HepG2 (cell line): ENCODE results near the gene WDR48. TPM values are rescaled to one million over a fixed set of nuclear protein-coding genes. Genes with fewer than 3 reads are reported as not detected.

Source experiments
- ELF3 ChIP-seq: IDR thresholded peaks from 2 replicates; pipeline ENCODE4 v1.6.1; 2016; ENCODE audit warnings: missing genetic modification reagents, missing compliant biosample characterization
- FOXP1 ChIP-seq, 2 experiments: fragments of 450-650 bp in 1 of 2; IDR thresholded peaks; 2 replicates each; pipeline ENCODE4 v1.6.1; 2017 to 2018; ENCODE audit warnings: antibody characterized with exemption in 1 of 2
- HOXA7 ChIP-seq: sonication (generic); formaldehyde crosslinking; IDR thresholded peaks from 2 replicates; pipeline ENCODE4 v1.8.1; 2022; ENCODE audit warnings: mild to moderate bottlenecking, missing genetic modification reagents, moderate library complexity
- ISL2 ChIP-seq: sonication (generic); formaldehyde crosslinking; IDR thresholded peaks from 2 replicates; pipeline ENCODE4 v1.5.0; 2020; ENCODE audit warnings: missing genetic modification reagents
- MEF2D ChIP-seq: sonication (generic); formaldehyde crosslinking; IDR thresholded peaks from 2 replicates; pipeline ENCODE4 v1.5.1; 2020; ENCODE audit warnings: mild to moderate bottlenecking, missing genetic modification reagents
- NR1H2 ChIP-seq: sonication (generic); formaldehyde crosslinking; IDR thresholded peaks from 2 replicates; pipeline ENCODE4 v1.8.1; 2022; ENCODE audit warnings: low read depth, missing genetic modification reagents, borderline replicate concordance
- PATZ1 ChIP-seq: sonication (generic); formaldehyde crosslinking; IDR thresholded peaks from 2 replicates; pipeline ENCODE4 v1.4.0; 2020; ENCODE audit warnings: missing genetic modification reagents
- PHF20 ChIP-seq: sonication (generic); formaldehyde crosslinking; IDR thresholded peaks from 2 replicates; pipeline ENCODE4 v1.5.0; 2020; ENCODE audit warnings: mild to moderate bottlenecking, missing genetic modification reagents
- POLR2AphosphoS2 ChIP-seq: IDR thresholded peaks from 2 replicates; pipeline ENCODE4 v1.6.1; 2011; ENCODE audit warnings: low read depth, low read length, improper control_type of control experiment
- RFX3 ChIP-seq: IDR thresholded peaks from 2 replicates; pipeline ENCODE4 v1.6.1; 2016; ENCODE audit warnings: missing biosample characterization, missing genetic modification reagents
- SOX5 ChIP-seq: IDR thresholded peaks from 2 replicates; pipeline ENCODE4 v1.6.1; 2016; ENCODE audit warnings: borderline replicate concordance
- SP2 ChIP-seq: sonication (generic); formaldehyde crosslinking; IDR thresholded peaks from 2 replicates; pipeline ENCODE4 v1.5.1; 2020; ENCODE audit warnings: mild to moderate bottlenecking, missing genetic modification reagents
- TARDBP ChIP-seq: sonication (generic); formaldehyde crosslinking; IDR thresholded peaks from 2 replicates; pipeline ENCODE4 v1.8.0; 2022; ENCODE audit warnings: mild to moderate bottlenecking, missing genetic modification reagents
- TEAD2 ChIP-seq: sonication (generic); formaldehyde crosslinking; IDR thresholded peaks from 2 replicates; pipeline ENCODE4 v1.9.0; 2021; ENCODE audit warnings: missing genetic modification reagents
- ZBTB20 ChIP-seq: sonication (generic); formaldehyde crosslinking; IDR thresholded peaks from 2 replicates; pipeline ENCODE4 v1.8.1; 2023; ENCODE audit warnings: missing genetic modification reagents, low read depth, mild to moderate bottlenecking, borderline replicate concordance
- ZBTB43 ChIP-seq: sonication (generic); formaldehyde crosslinking; conservative IDR thresholded peaks from 2 replicates; pipeline ENCODE4 v1.4.0; 2020; ENCODE audit warnings: missing genetic modification reagents
- ZFP36L2 ChIP-seq: sonication (generic); formaldehyde crosslinking; IDR thresholded peaks from 2 replicates; pipeline ENCODE4 v1.4.0; 2020; ENCODE audit warnings: missing genetic modification reagents
- ZNF264 ChIP-seq: sonication (generic); formaldehyde crosslinking; IDR thresholded peaks from 2 replicates; pipeline ENCODE4 v1.4.0; 2020; ENCODE audit warnings: missing genetic modification reagents
- ZNF274 ChIP-seq: sonication (generic); formaldehyde crosslinking; IDR thresholded peaks from 2 replicates; pipeline ENCODE4 v1.5.1; 2020; ENCODE audit warnings: mild to moderate bottlenecking, missing genetic modification reagents
- ZNF292 ChIP-seq: sonication (generic); formaldehyde crosslinking; IDR thresholded peaks from 2 replicates; pipeline ENCODE4 v1.8.1; 2022; ENCODE audit warnings: mild to moderate bottlenecking, low read depth, missing genetic modification reagents, borderline replicate concordance
- ZNF430 ChIP-seq: sonication (generic); formaldehyde crosslinking; IDR thresholded peaks from 2 replicates; pipeline ENCODE4 v1.9.0; 2021; ENCODE audit warnings: mild to moderate bottlenecking, missing genetic modification reagents
- ZNF460 ChIP-seq: sonication (generic); formaldehyde crosslinking; IDR thresholded peaks from 2 replicates; pipeline ENCODE4 v1.5.1; 2020; ENCODE audit warnings: missing genetic modification reagents, mild to moderate bottlenecking, borderline replicate concordance
- ZNF570 ChIP-seq: sonication (generic); formaldehyde crosslinking; IDR thresholded peaks from 2 replicates; pipeline ENCODE4 v1.4.0; 2020; ENCODE audit warnings: mild to moderate bottlenecking, missing genetic modification reagents, borderline replicate concordance
- ZNF619 ChIP-seq: sonication (generic); formaldehyde crosslinking; IDR thresholded peaks from 2 replicates; pipeline ENCODE4 v1.4.0; 2020; ENCODE audit warnings: mild to moderate bottlenecking, missing genetic modification reagents
- ZNF709 ChIP-seq: sonication (generic); formaldehyde crosslinking; IDR thresholded peaks from 2 replicates; pipeline ENCODE4 v1.5.0; 2020; ENCODE audit warnings: mild to moderate bottlenecking, missing genetic modification reagents
- ZNF792 ChIP-seq: IDR thresholded peaks from 2 replicates; pipeline ENCODE4 v1.6.1; 2016
- ZNF816 ChIP-seq: sonication (generic); formaldehyde crosslinking; IDR thresholded peaks from 2 replicates; pipeline ENCODE4 v1.8.0; 2022; ENCODE audit warnings: missing genetic modification reagents, mild to moderate bottlenecking, borderline replicate concordance
- polyA plus RNA-seq, 8 experiments: library from polyadenylated mRNA; depleted of rRNA in 3 of 8; stranded (reverse) in 7 of 8; unstranded in 1 of 8; fragments of >200 nt; fragmentation: Illumina TruSeq in 4 of 8; extraction: Trizol in 4 of 8; gene quantifications; 2 replicates each; pipeline versions ENCODE4 v1.2.1 to v1.2.3, GENCODE V29; 2011 to 2016; ENCODE audit warnings: low read depth in 4 of 8, missing spikeins in 1 of 8, mixed read lengths in 1 of 8; ENCODE audit not compliant: insufficient read depth in 1 of 8
- total RNA-seq, 5 experiments: library from RNA; depleted of rRNA; stranded (reverse); fragments of >200 nt; fragmentation: Illumina TruSeq; extraction: Trizol; gene quantifications; 2 replicates each; pipeline ENCODE4 v1.2.3, GENCODE V29; 2016; ENCODE audit warnings: low read depth in 1 of 5
- TF ChIP-seq, protein P1 (sequence below): sonication (generic); formaldehyde crosslinking; IDR thresholded peaks from 2 replicates; pipeline ENCODE4 v1.4.0; 2020; ENCODE audit warnings: missing genetic modification reagents
- TF ChIP-seq, protein P2 (sequence below): sonication (generic); formaldehyde crosslinking; IDR thresholded peaks from 2 replicates; pipeline ENCODE4 v1.8.1; 2023; ENCODE audit warnings: mild to moderate bottlenecking, missing genetic modification reagents, borderline replicate concordance

Gene WDR48
- total and polyA plus RNA-seq, 2 of the 13 experiments (the other 11 are each of a cell fraction or from before 2014, with no cell fraction given), result 29.2 to 31.2 TPM

DNA sequence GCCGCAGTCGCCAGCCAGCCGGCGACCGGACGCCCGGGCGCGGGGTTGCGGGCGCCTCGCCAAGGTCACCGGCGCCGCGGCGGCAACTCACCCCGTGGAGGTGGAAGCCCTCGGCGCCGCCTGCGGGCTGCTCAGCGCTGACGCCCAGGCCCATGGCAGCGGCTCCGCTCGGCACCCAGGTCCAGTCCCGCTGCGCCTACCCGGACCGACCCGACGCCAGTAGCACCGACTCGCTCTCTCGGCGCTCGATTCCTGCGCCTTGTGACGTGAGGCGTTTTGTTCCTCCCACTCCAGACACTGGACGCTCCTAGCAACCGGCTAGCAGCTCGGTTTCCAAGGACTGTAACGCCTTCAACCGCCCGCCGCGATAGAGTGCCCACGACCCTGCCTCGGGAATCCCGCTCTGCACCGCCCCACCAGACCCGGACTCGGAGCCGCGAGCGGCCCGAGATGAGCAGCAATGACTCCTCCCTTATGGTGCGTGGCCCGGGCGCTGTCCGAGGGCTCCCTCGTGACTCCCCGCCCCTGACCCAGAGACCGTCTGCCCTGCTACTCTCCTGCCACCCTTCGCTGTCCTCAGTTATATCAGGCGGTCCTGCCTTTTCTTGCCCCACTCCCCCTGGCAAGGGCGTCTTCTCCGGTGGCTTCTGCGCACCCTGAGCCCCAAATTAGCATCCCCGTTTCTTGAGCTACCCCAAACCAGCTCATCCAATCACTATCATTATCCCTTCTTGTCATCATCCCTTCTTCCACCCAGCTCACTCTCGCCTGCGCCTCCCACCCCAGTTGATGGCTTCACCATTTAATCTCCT is 55.8 kb downstream of the WDR48 start, which contains the start of the genes GORASP1 and TTC21A (continued):
- TF ChIP-seq FOXP1 (IDR thresholded peaks at IDR 0.05), result no peak
- TF ChIP-seq FOXP1 (CRISPR knock-in tag; IDR thresholded peaks at IDR 0.05), result no peak
- TF ChIP-seq, protein P1, sequence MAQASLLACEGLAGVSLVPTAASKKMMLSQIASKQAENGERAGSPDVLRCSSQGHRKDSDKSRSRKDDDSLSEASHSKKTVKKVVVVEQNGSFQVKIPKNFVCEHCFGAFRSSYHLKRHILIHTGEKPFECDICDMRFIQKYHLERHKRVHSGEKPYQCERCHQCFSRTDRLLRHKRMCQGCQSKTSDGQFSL, result no peak
- TF ChIP-seq, protein P2, sequence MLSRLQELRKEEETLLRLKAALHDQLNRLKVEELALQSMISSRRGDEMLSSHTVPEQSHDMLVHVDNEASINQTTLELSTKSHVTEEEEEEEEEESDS, result no peak
- peak; percentile 28; the same call in 1 of the 2 replicates for TF ChIP-seq PATZ1 (CRISPR knock-in tag)
- TF ChIP-seq ZNF816 (CRISPR knock-in tag), result peak; percentile 49; the same call in 1 of the 2 replicates
- TF ChIP-seq ZNF709 (CRISPR knock-in tag), result no peak
- no peak for TF ChIP-seq SOX5 (CRISPR knock-in tag)
- TF ChIP-seq HOXA7 (CRISPR knock-in tag), result no peak
- TF ChIP-seq MEF2D (CRISPR knock-in tag), result no peak; the same call in 1 of the 2 replicates
- TF ChIP-seq POLR2AphosphoS2, result no peak
- TF ChIP-seq ZBTB20, result no peak
- no peak for TF ChIP-seq ZFP36L2 (CRISPR knock-in tag)
- peak; percentile 77 for TF ChIP-seq RFX3 (CRISPR knock-in tag)
- no peak for TF ChIP-seq TARDBP
- TF ChIP-seq ZNF460 (CRISPR knock-in tag), result no peak
- peak; percentile 22; the same call in 1 of the 2 replicates for TF ChIP-seq PHF20 (CRISPR knock-in tag)
- TF ChIP-seq ZNF274, result no peak
- TF ChIP-seq ELF3 (CRISPR knock-in tag), result peak; percentile 23; the same call in 1 of the 2 replicates
- peak; percentile 37; the same call in 1 of the 2 replicates for TF ChIP-seq ISL2 (CRISPR knock-in tag)
- no peak for TF ChIP-seq ZNF570 (CRISPR knock-in tag)
- TF ChIP-seq NR1H2, result no peak
- no peak for TF ChIP-seq ZBTB43
- peak; percentile 52; the same call in 1 of the 2 replicates for TF ChIP-seq ZNF792 (CRISPR knock-in tag)
- TF ChIP-seq ZNF619, result no peak
- TF ChIP-seq ZNF264 (CRISPR knock-in tag), result no peak
- TF ChIP-seq ZNF292 (CRISPR knock-in tag), result 0 out of 2 replicates have a peak, but pooled peaks have one; percentile 36
- no peak for TF ChIP-seq ZNF430 (CRISPR knock-in tag)
- TF ChIP-seq SP2 (CRISPR knock-in tag), result no peak; the same call in 1 of the 2 replicates
- TF ChIP-seq TEAD2 (CRISPR knock-in tag), result no peak
